Activated T-helper 1 cell treated with anti-CD3 and anti-CD28 coated beads, Interleukin-12 subunit alpha, Interleukin-12 subunit beta, Interleukin-2, Interleukin-4 antibody, amounts not matched to agents 30 ng/mL and 10 ng/mL and 1 ng/mL, durations not matched to agents 14 hours and 24 hours and 36 hours (primary cell): Measurements from ENCODE around the gene SSTR3. TPM values are rescaled to one million over a fixed set of nuclear protein-coding genes. Genes with fewer than 3 reads are reported as not detected.

Experiments used
- DNase-seq: peaks from one replicate; pipeline ENCODE4 v3.0.0; 2021; ENCODE audit warnings: low spot score
- H3K27ac Mint-ChIP-seq: one replicate; pipeline ENCODE4 v1.8.0; 2021; ENCODE audit warnings: mild to moderate bottlenecking, mixed read lengths
- H3K27me3 Mint-ChIP-seq: one replicate; pipeline ENCODE4 v1.8.0; 2022; ENCODE audit warnings: mild to moderate bottlenecking, moderate library complexity, mixed read lengths; ENCODE audit not compliant: insufficient read depth
- H3K36me3 Mint-ChIP-seq: one replicate; pipeline ENCODE4 v1.8.0; 2021; ENCODE audit warnings: low read depth, mixed read lengths
- H3K4me1 Mint-ChIP-seq: one replicate; pipeline ENCODE4 v1.8.0; 2021; ENCODE audit warnings: low read depth, mixed read lengths
- H3K4me3 Mint-ChIP-seq: one replicate; pipeline ENCODE4 v1.8.0; 2021; ENCODE audit warnings: mild to moderate bottlenecking, moderate library complexity, mixed read lengths
- H3K9me3 Mint-ChIP-seq: one replicate; pipeline ENCODE4 v1.8.0; 2021; ENCODE audit warnings: mixed read lengths
- intact Hi-C: fragments of 100-400 bp; cut with micrococcal nuclease; formaldehyde crosslinking; loops from one replicate; pipeline ENCODE4 v1.15.1; 2024
- total RNA-seq: library from RNA; stranded (reverse); gene quantifications from 2 replicates; pipeline ENCODE4 v1.2.3, GENCODE V29; 2022

SSTR3 gene
- total RNA-seq, 1 donor from 2014 or later: 2.3 TPM

- Mint-ChIP-seq H3K4me3 (peak overlapping the region; percentile 52), H3K9me3 (peaks cover 5% of the 10 kb centered on the region), H3K27ac (peak overlapping the region; percentile 95), H3K36me3 (no peaks in the 10 kb centered on the region), H3K4me1 (peaks cover 74% of the 10 kb centered on the region), H3K27me3 (no peaks in the 10 kb centered on the region)
- DNase-seq: no peak
- intact Hi-C loops: loop anchor here (1.0 to 2.0 kb wide), 2 partner anchors 67 to 302 kb away; partner anchors contain the start of gene NCF4
These were observed 49.2 kb downstream of the SSTR3 start for GRCh38 chr22:37163096-37163489.

- intact Hi-C loops: loop anchor here (1.0 to 2.0 kb wide), 10 partner anchors 12 to 302 kb away; partner anchors contain the start of gene NCF4
- Mint-ChIP-seq H3K27ac (peak overlapping the region; percentile 95), H3K4me1 (peaks cover 74% of the 10 kb centered on the region), H3K9me3 (peaks cover 5% of the 10 kb centered on the region), H3K4me3 (peak overlapping the region; percentile 52), H3K36me3 (no peaks in the 10 kb centered on the region), H3K27me3 (no peaks in the 10 kb centered on the region)
- peak; percentile 76 for DNase-seq
These were observed 49.8 kb downstream of the SSTR3 start for GRCh38 chr22:37162221-37163095.

GRCh38 chr22:37161443-37161842 lies 50.8 kb downstream of the SSTR3 start:
- intact Hi-C loops: no loop called here
- Mint-ChIP-seq H3K4me3 (peak overlapping the region; percentile 52), H3K27me3 (no peaks in the 10 kb centered on the region), H3K9me3 (peaks cover 5% of the 10 kb centered on the region), H3K4me1 (peaks cover 69% of the 10 kb centered on the region), H3K36me3 (no peaks in the 10 kb centered on the region), H3K27ac (peak overlapping the region; percentile 95)
- DNase-seq: no peak

GRCh38 chr22:37160027-37160426 lies 52.2 kb downstream of the SSTR3 start:
- H3K4me1 Mint-ChIP-seq: peaks cover 79% of the 10 kb centered on the region
- intact Hi-C loops: no loop called here
- peak overlapping the region; percentile 35 for H3K27ac Mint-ChIP-seq
- H3K4me3 Mint-ChIP-seq: no peak overlapping the region
- peaks cover 6% of the 10 kb centered on the region for H3K36me3 Mint-ChIP-seq
- peaks cover 10% of the 10 kb centered on the region for H3K9me3 Mint-ChIP-seq
- no peaks in the 10 kb centered on the region for H3K27me3 Mint-ChIP-seq
- DNase-seq: no peak

GRCh38 chr22:37158963-37159290 lies 53.4 kb downstream of the SSTR3 start:
- intact Hi-C loops: no loop called here
- Mint-ChIP-seq H3K27me3 (no peaks in the 10 kb centered on the region), H3K27ac (peak overlapping the region; percentile 72), H3K4me1 (peaks cover 73% of the 10 kb centered on the region), H3K4me3 (no peak overlapping the region), H3K9me3 (peaks cover 10% of the 10 kb centered on the region), H3K36me3 (peaks cover 7% of the 10 kb centered on the region)
- DNase-seq: no peak

- intact Hi-C loops: no loop called here
- Mint-ChIP-seq H3K27me3 (no peaks in the 10 kb centered on the region), H3K27ac (peak overlapping the region; percentile 26), H3K36me3 (peaks cover 7% of the 10 kb centered on the region), H3K4me1 (peaks cover 67% of the 10 kb centered on the region), H3K4me3 (no peak overlapping the region), H3K9me3 (peaks cover 10% of the 10 kb centered on the region)
- DNase-seq: no peak
These were observed 54.6 kb downstream of the SSTR3 start for GRCh38 chr22:37157516-37158285.

- H3K36me3 Mint-ChIP-seq: peaks cover 7% of the 10 kb centered on the region
- peaks cover 59% of the 10 kb centered on the region for H3K4me1 Mint-ChIP-seq
- peaks cover 10% of the 10 kb centered on the region for H3K9me3 Mint-ChIP-seq
- intact Hi-C loops: no loop called here
- no peak for DNase-seq
- no peak overlapping the region for H3K4me3 Mint-ChIP-seq
- H3K27ac Mint-ChIP-seq: no peak overlapping the region
- H3K27me3 Mint-ChIP-seq: no peaks in the 10 kb centered on the region
These were observed 55.4 kb downstream of the SSTR3 start for GRCh38 chr22:37156686-37157435.

- peaks cover 58% of the 10 kb centered on the region for H3K4me1 Mint-ChIP-seq
- no peak overlapping the region for H3K4me3 Mint-ChIP-seq
These were observed 56.3 kb downstream of the SSTR3 start for GRCh38 chr22:37155971-37156370.

GRCh38 chr22:37154925-37155712 lies 57.2 kb downstream of the SSTR3 start:
- Mint-ChIP-seq H3K4me3 (no peak overlapping the region), H3K27me3 (no peaks in the 10 kb centered on the region), H3K9me3 (peaks cover 17% of the 10 kb centered on the region), H3K27ac (peak overlapping the region; percentile 71), H3K36me3 (peaks cover 14% of the 10 kb centered on the region), H3K4me1 (peaks cover 66% of the 10 kb centered on the region)
- intact Hi-C loops: no loop called here
- no peak for DNase-seq

More at GRCh38 chr22:37155971-37156370, 56.3 kb downstream of the SSTR3 start:
- Mint-ChIP-seq H3K9me3 (peaks cover 12% of the 10 kb centered on the region), H3K27me3 (no peaks in the 10 kb centered on the region), H3K36me3 (peaks cover 12% of the 10 kb centered on the region), H3K27ac (no peak overlapping the region)
- DNase-seq: no peak
- intact Hi-C loops: no loop called here

Other genes with a start within 250 kb of the SSTR3 start
- gene TST, start 193.0 kb downstream of the SSTR3 start, total RNA-seq: 6.9 and 8.2 TPM in 2 replicates
- gene MPST, start 192.7 kb downstream of the SSTR3 start, total RNA-seq: 18.0 and 20.1 TPM in 2 replicates
- gene KCTD17, start 160.7 kb downstream of the SSTR3 start, total RNA-seq: 65.4 and 68.1 TPM in 2 replicates
- 2.3 and 3.3 TPM in 2 replicates for gene TMPRSS6, start 102.8 kb downstream of the SSTR3 start, total RNA-seq
- 273 and 278 TPM in 2 replicates for gene IL2RB, start 62.6 kb downstream of the SSTR3 start, total RNA-seq
- gene C1QTNF6, start 24.2 kb downstream of the SSTR3 start, total RNA-seq: 4.8 and 4.9 TPM in 2 replicates
- 592 and 614 TPM in 2 replicates for gene RAC2, start 31.8 kb upstream of the SSTR3 start, total RNA-seq
- gene CYTH4, start 70.0 kb upstream of the SSTR3 start, total RNA-seq: 49.5 and 57.1 TPM in 2 replicates
- gene ELFN2, start 215.0 kb upstream of the SSTR3 start, total RNA-seq: 0.05 and 0.08 TPM in 2 replicates